ENCODE data around the gene TFF3. TPM values are rescaled to one million over a fixed set of nuclear protein-coding genes. Genes with fewer than 3 reads are reported as not detected.

The TFF3 gene
- total and polyA plus RNA-seq, 2 experiments from 2014 or later = 0.38 TPM; not detected in 1

DNA sequence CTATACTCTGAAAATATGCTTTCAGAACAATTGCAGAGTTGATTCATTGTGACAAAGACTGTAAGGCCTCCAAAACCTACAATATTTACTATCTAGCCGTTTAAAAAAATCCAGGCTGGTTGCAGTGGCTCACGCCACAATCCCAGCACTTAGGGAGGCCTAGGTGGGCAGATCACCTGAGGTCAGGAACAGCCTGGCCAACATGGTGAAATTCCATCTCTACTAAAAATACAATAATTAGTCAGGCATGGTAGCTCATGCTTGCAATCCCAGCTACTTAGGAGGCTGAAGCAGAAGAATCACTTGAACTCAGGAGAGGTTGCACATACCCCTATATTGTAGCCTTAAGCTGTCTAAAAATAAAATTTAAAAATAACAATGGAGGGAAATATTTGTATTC, 40.8 kb upstream of the TFF3 start:
- no peaks in the 10 kb centered on the region for H3K36me3 ChIP-seq
- no peak for DNase-seq (ENCODE audit: low read depth in 1 of 2, low spot score in 1 of 2)
- no peak overlapping the region for H3K27ac ChIP-seq
- H3K4me1 ChIP-seq (ENCODE audit: low read depth) = no peaks in the 10 kb centered on the region
- TF ChIP-seq, protein P1, sequence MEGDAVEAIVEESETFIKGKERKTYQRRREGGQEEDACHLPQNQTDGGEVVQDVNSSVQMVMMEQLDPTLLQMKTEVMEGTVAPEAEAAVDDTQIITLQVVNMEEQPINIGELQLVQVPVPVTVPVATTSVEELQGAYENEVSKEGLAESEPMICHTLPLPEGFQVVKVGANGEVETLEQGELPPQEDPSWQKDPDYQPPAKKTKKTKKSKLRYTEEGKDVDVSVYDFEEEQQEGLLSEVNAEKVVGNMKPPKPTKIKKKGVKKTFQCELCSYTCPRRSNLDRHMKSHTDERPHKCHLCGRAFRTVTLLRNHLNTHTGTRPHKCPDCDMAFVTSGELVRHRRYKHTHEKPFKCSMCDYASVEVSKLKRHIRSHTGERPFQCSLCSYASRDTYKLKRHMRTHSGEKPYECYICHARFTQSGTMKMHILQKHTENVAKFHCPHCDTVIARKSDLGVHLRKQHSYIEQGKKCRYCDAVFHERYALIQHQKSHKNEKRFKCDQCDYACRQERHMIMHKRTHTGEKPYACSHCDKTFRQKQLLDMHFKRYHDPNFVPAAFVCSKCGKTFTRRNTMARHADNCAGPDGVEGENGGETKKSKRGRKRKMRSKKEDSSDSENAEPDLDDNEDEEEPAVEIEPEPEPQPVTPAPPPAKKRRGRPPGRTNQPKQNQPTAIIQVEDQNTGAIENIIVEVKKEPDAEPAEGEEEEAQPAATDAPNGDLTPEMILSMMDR (IDR thresholded peaks at IDR 0.05; ENCODE audit: low read depth, low read length) = no peak
- no peaks in the 10 kb centered on the region for H3K9me3 ChIP-seq (ENCODE audit: low read depth)
- H3K27me3 ChIP-seq = no peaks in the 10 kb centered on the region
- no peak overlapping the region for H3K4me3 ChIP-seq

DNA sequence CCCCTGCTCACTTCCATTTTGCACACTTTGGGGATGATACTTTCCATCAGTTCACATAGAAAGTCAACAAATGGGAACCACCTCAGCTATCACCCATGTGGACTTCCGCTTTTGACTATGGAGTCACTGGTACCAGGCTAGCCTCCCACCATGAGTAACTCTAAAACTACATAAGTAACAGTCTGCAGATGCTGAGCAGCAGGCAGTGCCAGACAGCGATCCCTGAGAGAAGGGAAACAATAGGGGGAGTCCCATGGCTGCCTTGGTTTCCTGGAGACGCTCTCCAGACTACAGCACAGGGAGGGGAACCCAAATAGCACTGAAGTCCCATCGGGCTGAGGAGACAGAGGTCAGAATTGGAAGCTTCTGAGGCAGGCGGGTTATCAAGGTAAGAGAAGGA, 38.4 kb upstream of the TFF3 start:
- no peaks in the 10 kb centered on the region for H3K9me3 ChIP-seq (ENCODE audit: low read depth)
- DNase-seq (ENCODE audit: low read depth in 1 of 2, low spot score in 1 of 2) = no peak
- H3K4me3 ChIP-seq = no peak overlapping the region
- no peaks in the 10 kb centered on the region for H3K36me3 ChIP-seq
- H3K27ac ChIP-seq = no peak overlapping the region
- no peaks in the 10 kb centered on the region for H3K4me1 ChIP-seq (ENCODE audit: low read depth)
- H3K27me3 ChIP-seq = no peaks in the 10 kb centered on the region
- TF ChIP-seq, protein P1 (IDR thresholded peaks at IDR 0.05; ENCODE audit: low read depth, low read length) = no peak

DNA sequence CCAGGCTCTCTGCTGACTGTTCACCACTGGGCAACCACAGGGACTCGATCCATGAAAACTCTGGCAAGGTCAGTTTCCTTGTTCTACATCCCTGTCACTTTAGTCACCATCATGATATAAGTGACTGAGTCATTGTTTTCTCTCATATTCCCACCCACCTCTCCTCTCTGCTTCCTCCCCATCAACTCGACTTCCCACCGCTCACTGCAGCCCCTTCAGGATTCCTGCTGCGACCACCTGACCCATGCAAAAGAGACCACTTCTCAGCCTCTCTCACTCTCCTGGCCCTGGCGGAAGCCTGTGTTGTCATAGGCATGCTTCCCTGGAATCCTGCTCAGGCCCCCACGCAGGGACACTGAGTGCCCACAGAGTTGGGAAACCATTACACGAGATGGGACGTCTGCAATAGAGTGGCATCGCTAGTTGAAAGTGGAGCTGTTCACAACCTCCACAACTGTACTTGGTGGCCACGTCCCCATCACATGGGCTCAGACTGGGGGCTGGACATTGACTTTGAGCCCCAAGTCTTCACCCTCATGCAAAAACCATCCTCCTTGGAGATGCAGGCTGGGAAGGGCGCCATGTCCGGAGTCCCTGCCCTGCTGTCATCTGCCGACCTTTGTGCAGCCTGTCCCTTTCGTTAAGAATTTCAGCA, 37.4 kb upstream of the TFF3 start:
- Histone ChIP-seq H3K9me3 (ENCODE audit: low read depth) (no peaks in the 10 kb centered on the region), H3K4me1 (ENCODE audit: low read depth) (no peaks in the 10 kb centered on the region), H3K27ac (no peak overlapping the region), H3K4me3 (no peak overlapping the region), H3K36me3 (no peaks in the 10 kb centered on the region), H3K27me3 (no peaks in the 10 kb centered on the region)
- no peak for DNase-seq (ENCODE audit: low read depth in 1 of 2, low spot score in 1 of 2)
- TF ChIP-seq, protein P1 (IDR thresholded peaks at IDR 0.05; ENCODE audit: low read depth, low read length) = no peak

GRCh38 chr21:42351626-42352440, 36.6 kb upstream of the TFF3 start:
- DNase-seq (ENCODE audit: low read depth in 1 of 2, low spot score in 1 of 2) = no peak
- Histone ChIP-seq H3K4me3 (no peak overlapping the region), H3K4me1 (ENCODE audit: low read depth) (no peaks in the 10 kb centered on the region), H3K9me3 (ENCODE audit: low read depth) (no peaks in the 10 kb centered on the region), H3K27me3 (no peaks in the 10 kb centered on the region), H3K27ac (no peak overlapping the region), H3K36me3 (no peaks in the 10 kb centered on the region)
- TF ChIP-seq, protein P1 (IDR thresholded peaks at IDR 0.05; ENCODE audit: low read depth, low read length) = no peak

- H3K4me1 ChIP-seq (ENCODE audit: low read depth) = no peaks in the 10 kb centered on the region
- H3K9me3 ChIP-seq (ENCODE audit: low read depth) = no peaks in the 10 kb centered on the region
- H3K27ac ChIP-seq = no peak within 1 kb of the TSS
- H3K36me3 ChIP-seq = no peaks in the 10 kb centered on the region
- no peak for DNase-seq (ENCODE audit: low read depth in 1 of 2, low spot score in 1 of 2)
- TF ChIP-seq, protein P1 (IDR thresholded peaks at IDR 0.05; ENCODE audit: low read depth, low read length) = no peak
- no peaks in the 10 kb centered on the region for H3K27me3 ChIP-seq
- no peak within 1 kb of the TSS for H3K4me3 ChIP-seq
Observed at GRCh38 chr21:42350927-42351426, 35.8 kb upstream of the TFF3 start, which contains the start of gene TFF2. TSS of gene TFF2 (minus strand) at chr21:42350994. CDS start at chr21:42350957, 37 bp downstream.

Measured in cardiac muscle cell (in vitro differentiated cells and primary cell).